SU-DHL-6 (cell line): Measurements from ENCODE around the gene SORL1.

Experiments
- CTCF ChIP-seq: fragments of 200-600 bp; sonication (generic); IDR thresholded peaks from one replicate; pipeline ENCODE4 v1.5.1; 2017; ENCODE audit warnings: antibody characterized with exemption, mild to moderate bottlenecking, low read length, moderate library complexity; ENCODE audit not compliant: insufficient read depth, poor library complexity, severe bottlenecking
- EZH2phosphoT487 ChIP-seq: fragments of 200-600 bp; sonication (generic), shearing (Covaris generic); conservative IDR thresholded peaks from 2 replicates; pipeline ENCODE4 v1.6.1; 2018; ENCODE audit warnings: mild to moderate bottlenecking, antibody characterized with exemption, low read length, moderate library complexity, mixed read lengths

- TF ChIP-seq CTCF (no peak), EZH2phosphoT487 (no peak)
These were observed 202.2 kb downstream of the SORL1 start for GRCh38 chr11:121654259-121654842.
